HL-60/S4 treated with phorbol 12-myristate 13-acetate at 8.2 ng/mL for 4 days and 3 days (cell line): ENCODE data around the gene ASF1B.

Experiments used
- in situ Hi-C: fragments of 300-500 bp; cut with MboI; formaldehyde crosslinking; loops from 2 replicates; pipeline ENCODE4 v1.15.0; 2022; ENCODE audit warnings: low sequenced_read_pairs

The ASF1B gene

DNA sequence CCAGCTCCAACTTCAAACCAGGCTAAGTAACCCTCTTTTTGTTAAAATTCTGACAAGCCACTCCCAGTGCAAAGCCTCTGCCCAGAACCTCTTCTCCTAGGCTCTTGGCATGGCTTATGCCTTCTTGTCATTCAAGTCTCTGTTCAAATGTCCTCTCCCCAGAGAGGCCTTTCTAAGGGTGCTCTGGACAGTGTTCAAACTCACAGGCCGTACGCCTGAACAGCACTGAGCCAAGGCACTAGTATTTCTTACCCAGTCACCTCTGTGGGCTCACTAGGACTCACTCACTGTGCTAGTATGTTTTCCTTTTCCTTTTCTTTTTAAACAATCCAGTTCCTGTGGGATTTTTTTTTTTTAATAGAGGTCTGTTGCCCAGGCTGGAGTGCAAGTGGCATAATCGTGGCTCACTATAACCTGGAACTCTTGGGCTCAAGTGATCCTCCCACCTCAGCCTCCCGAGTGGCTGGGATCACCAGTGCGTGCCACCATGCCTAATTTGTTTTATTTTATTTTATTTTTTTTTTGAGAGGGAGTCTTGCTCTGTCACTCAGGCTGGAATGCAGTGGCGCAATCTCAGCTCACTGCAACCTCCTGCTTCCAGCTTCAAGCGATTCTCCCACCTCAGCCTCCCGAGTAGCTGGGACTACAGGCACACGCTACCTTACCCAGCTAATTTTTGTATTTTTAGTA, 2.3 kb upstream of the ASF1B start:
- in situ Hi-C loops = no loop called here

DNA sequence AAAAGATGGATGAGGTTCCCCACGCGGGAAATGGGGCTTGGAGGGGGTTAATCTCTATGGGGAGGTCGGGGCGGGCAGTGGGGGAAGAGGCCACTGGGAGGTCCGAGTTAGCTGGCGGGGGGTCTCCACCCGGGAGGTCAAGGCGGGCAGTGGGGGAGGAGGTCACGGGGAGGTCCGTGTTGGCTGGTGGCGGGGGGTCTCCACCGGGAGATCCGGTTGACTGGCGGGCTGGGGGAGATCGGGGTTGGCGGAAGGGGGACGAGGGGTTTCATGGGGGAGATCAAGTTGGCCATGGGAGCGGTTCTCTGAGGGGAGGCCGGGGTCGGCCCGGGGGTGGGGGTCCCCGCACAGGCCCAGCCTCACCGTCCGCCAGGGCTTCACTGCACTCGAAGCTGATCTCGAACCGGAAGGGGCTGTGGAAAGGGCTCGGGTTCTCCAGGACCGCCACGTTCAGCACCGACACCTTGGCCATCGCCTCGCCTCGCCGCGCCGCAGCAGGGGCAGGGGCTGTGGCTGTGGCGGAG, 342 bp downstream of the ASF1B start:
- in situ Hi-C loops = no loop called here

DNA sequence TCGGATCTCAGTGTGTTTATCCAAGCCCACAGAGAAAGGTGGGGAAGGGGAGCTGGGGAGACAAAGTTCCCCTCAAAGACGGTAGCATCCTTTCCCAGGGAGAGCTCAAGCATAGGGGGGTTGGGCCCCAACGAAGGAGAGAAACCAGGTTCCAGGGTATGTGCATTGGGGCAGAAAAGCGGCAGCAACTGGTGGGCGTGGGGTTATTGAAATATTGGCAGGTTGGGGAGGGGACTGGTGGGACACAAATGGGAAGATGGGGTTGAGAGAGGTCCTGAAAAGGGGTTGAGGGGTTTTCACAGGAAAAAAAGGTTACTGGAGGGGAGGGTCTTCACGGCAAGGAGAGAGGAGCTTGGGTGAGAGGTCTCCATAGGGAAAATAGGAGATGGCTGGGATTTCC, 1.0 kb downstream of the ASF1B start:
- in situ Hi-C loops = no loop called here

DNA sequence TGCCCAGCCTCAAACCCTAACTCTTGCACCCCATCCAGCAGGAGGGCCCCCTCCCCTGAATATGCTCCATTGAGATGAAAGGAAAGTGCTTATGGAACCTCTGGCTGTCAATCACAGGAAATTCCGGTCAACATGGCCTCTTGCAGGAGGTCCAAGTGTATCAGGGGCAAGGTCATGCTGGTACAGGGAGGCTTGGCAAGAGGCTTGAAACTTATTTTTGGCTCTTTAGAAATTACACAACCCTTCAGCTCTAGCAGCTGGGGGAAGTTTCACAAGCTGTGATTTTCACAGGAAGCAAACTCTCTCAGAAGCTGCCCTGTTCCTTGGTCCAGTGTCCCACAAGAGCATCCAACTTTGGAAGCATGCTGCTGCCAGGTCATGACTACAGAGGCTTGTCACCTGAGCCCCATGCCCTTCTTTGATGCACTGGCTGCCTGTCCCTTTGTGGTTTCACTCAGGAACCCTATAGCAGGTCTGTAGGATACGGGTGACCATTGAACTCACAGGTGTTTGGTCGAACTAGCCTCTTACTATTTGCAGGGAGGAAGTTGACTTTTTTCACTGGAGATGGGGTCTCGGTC, 8.4 kb downstream of the ASF1B start:
- in situ Hi-C loops = no loop called here

DNA sequence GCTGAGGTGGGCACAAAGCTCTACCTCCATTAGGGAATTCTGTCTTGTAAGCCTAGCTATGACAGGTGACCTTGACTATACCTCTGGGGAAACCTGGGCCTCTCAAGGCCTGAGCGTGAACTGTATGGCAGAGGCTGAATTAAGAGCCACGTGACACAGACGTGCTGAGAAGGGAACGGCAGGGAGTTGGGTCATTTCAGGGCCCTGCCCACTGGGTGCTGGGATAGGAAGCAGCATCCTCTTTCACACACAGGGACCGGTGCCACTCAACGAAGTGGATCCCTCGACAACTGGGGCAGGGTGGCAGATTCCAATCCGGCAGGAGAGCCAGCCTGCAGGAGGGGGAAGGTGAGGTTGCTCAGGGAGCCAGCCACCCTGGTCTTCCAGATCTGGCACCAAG, 9.2 kb downstream of the ASF1B start:
- in situ Hi-C loops = no loop called here

DNA sequence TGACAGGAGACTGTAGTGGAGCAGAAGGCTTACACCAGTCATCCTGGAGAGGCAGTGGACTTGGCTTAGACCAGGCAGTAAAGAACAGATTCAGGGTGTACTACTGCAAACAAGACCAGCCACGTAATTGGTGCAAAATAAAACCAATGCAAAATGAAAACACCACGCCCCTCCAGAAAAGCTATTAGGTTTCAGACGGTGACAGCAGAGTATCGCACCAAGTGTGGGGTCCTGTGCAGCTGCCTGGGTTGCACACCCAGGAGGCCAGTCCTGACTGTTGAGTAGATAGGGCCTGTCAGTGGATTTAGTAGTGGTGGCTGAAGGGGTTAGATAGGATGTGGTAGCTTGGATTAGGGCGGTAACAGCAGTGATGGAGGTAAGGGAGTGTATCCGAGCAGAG, 13.5 kb downstream of the ASF1B start:
- in situ Hi-C loops = no loop called here

DNA sequence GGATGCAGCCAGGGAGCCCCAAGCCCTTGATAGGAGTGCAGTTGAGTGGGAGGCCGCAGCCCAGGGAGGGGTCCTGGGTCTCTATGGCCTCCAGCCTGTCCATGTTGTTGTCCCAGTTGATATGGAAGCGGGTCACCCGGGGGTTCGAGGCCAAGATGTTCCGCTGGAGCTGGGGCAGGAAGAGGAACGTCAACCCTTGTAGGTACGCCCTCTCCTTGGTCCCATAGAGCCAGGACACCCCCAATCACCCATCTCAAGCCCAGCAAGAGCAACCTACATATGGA, 15.9 kb downstream of the ASF1B start:
- in situ Hi-C loops = no loop called here

DNA sequence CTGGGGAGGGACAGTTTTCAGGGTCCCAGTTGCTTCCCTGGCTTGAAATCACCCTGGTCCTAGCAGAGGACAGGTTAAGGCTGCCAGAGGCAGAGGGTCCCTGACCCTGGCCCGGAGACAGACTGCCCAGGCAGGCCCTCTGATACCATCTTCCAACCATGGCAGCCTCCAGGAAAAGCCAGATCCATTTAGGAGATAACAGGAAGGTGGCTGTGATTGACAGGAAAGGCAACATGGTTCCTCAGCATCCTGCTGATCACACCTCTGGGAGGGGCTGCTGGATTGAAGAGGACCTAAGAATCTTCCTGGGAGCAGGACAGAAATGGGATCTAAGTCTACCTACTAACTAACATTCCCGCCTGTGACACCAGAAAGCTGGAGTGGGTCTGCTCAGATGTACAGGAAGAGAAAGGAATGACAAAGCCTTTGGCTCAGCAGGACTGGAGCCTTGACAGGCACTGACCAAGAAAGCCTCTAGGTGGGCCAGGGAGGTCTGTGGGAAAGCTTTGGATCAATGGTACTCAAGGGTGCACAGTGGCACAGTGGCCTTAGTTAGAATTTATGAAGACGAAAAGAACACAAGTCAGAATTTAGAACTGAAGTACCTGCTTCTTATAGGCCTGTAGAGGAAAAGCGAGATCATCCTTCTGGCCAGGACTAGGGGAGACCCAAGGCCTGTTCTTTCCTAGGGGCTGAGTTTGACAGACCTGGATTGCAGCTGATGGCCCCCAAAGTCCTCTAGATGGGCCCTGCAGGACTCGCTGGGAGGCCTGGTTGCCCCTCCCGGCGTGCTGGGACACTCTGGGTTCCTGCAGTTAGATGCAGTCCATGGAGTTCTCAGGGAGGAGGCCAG, 16.5 kb downstream of the ASF1B start:
- in situ Hi-C loops = no loop called here

DNA sequence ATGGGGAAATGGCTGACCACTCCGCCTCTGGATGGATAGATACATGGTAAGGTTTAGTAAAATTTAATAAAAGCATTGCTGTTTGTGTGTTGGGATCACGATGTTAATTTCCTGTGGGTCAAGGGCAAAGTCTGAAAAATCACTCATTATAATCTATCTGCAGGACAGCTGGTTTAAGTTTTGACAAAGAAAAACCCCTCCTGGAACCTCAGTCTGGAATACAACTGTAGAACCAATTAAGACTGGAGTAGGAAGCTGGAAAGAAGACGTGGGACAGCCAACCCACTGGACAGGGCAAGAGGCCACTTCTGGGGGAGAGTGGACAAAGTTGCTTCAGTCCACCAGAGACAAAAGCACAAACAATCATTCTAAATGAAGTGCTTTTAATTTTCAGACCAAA, 17.2 kb downstream of the ASF1B start:
- in situ Hi-C loops = no loop called here

DNA sequence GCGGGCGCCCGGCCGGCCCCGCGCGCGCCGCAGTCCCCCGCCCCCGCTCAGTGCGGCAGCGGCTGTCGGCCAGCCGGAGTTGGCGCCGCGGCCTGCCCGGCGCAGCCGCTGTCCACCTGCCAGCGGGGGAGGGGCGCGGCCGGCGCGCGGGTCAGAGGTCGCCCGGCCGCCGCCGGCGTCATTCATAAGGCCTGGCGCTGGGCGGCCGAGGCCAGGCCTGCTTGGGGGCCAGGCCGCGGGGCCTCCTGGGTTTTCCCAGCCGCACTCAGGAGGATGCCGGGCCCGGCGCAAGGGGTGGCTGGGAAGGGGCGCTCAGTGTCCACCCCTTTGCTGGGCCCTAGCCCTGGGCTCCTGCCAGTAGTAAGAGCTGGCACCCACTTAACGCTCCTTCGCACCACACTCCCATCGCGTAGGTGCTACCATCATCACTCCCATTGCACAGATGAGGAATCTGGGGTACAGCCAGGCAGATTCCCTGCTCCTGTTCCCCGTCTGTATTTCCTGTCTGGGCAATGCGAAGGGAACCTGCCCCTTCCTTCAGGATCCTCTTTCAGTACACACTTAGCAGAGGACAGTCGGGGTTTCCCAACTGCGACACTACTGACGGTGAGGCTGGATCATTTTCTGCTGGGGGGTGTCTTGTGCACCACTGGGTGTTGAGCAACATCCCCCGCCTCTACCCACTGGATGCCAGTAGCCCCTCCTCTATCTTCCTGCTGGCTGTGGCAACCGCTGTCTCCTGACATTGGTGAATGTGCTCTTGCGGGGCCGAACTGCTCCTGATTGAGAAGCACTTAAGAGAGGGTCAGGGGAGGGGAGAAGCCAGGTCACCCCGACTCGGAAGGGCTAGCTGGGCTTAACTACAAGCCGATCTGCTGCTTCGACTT, 18.0 kb downstream of the ASF1B start:
- in situ Hi-C loops = no loop called here

DNA sequence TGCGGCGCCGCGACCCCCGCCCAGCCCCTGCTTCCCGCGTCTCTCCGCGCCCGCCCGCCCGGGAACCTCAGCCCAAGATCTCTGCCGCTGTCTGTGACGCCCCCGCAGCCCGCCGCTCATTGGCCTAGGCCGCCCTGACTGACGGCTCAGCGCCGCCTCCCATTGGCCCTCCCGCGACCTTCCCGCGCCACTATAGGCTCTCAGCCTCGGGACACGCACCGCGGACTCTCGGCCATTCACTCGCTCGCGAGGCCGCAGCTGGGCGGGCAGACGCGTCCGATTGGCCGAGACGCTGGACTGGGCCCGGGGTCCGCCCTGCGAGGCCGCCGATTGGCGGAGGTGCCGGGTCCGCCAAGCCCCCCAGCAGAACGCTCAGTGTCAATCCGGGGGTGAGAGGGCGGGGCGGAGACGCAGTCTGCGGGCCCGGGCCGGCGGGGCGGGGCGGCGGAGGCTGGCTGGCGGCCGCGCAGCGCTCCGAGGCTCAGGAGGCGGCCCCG, 18.7 kb downstream of the ASF1B start, which contains the start of gene PRKACA:
PRKACA (minus strand) TSS at position 95 of the 497 bp plus-strand sequence. CDS start 215 bp downstream, outside the sequence.
- in situ Hi-C loops = no loop called here

DNA sequence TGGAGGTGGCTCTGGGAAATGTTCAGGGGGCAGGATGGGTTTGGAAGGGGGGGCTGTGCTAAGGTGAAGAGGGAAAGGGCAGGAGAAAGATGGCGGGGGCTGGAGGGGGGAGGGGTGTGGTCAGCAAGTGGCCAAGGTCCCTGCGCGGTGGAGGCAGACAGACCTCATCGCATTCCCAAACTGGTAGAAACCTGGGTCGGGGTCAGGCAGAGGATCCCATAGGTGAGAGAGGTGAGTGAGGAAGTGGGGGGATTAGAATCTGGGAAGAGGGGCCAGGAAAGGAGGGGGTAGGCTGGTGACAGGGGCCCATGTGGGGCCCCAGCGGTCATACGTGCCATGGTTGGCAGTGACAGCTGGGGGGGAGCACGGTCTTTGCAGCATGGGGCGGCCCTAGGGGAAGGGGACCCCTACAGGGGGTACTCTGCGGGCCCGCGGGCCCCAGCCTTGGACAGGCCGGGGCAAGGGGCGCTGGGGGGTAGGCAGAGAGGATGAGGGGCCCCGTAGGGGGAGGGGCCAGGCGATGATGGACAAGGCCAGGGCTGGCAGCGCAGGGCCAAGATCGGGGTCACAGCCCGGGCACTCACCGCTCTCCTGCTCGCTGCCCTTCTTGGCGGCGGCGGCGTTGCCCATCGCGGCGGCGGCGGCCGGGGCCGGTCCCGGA, 19.3 kb downstream of the ASF1B start:
- in situ Hi-C loops = no loop called here

DNA sequence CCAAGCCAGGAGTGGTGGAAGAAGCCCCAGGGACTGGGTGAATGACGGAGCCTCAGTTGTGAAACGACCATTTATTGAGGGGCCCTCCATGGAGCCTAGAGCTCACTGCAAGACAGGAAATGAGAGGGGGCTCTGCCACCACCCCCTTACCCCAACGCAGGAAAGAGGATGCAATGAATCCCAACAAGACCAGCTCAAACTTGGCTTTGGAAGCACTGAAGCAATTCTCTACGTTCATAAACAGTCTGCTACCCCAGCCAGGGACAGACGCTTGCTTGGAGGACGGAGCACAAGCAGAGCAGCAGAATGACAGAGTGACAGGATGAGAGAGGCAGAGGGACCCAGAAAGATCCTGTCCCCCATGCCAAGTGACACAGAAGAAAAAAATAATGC, 19.9 kb downstream of the ASF1B start:
- in situ Hi-C loops = no loop called here

DNA sequence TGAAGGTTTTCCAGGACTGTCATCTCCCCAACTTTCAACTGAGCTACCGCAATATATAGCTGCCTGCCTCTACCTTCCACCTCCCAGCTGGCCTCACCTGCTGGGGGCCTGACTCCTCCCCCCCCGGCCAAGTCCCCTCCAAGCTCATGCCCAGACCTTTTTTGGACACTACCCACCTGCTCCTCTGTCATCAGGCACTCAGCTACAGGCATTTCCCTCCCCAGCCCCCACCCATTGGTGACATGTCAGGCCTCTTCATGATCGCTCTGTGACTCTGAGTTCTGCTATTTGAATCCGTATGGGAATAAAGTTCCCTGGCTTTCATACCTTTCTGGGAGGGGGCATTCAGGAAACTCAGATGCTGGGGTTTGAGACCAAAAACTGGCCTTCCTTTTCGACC, 20.6 kb downstream of the ASF1B start:
- in situ Hi-C loops = no loop called here

DNA sequence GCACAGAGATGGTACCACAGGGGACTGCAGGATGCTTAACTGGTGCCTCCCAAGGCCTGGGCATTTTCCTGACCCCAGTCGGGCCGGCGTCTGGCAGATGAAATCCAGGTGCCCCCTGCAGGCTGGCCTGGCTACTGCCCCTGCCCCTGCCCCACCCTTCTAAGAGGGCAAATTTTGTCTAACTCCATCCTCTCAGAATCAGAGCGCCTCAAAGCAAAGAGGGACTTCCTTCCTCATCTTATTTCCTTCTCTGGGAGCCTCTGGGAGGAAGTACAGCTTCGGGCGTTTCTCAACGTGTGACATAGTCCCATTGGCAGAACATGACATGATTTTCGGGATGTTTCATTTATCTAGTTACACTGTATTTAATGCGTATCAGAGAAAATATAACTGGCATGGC, 21.5 kb downstream of the ASF1B start:
- in situ Hi-C loops = no loop called here

DNA sequence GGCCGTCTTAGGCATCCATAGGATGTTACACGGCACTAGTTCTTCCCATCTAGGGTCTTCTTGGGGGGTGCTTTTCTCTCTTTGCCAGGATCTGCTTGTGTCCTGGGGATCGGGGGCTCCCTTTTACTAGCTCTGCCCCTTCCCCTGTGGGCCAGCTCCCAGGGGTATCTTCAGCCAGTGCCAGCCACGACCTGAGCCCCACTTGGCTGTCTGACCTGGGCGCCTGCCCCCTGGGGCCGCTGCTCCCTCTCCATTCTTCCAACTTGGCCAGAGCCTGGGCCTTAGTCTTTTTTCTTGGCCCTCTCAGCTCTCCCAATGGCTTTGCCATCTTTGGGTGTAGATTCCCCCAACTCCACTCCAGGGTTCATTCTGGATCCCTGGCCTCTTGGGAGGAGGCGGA, 21.9 kb downstream of the ASF1B start:
- in situ Hi-C loops = no loop called here

DNA sequence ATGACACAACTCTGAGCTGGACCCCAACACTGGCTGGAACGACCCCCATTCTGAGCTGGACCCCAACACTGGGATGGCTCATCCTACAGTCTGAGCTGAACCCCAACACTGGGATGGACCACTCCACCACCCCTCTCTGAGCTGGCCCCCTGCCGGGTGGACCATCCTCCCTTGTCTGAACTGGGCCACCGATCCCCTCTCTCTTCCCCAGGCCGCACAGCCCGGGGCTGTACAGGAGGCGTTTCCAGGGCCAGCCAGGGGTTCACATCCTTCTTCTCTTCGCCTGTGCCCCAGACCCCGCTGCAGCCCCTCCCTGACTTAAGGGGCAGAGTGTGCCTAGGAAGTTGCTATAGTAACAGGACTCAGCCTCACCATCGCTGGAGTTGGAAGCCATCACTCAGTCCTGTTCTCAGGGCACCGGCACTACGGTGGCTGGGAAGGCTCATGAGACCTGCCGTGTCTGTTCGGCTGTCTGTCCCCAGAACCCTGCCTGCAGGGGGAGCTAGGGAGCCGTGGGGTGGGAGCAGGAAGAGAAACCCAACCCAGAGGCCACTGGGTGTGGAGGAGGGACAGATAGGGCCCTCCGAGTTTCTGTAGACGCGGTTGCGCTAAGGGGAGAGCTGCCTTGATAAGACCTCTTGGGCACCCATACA, 22.5 kb downstream of the ASF1B start:
- in situ Hi-C loops = no loop called here

DNA sequence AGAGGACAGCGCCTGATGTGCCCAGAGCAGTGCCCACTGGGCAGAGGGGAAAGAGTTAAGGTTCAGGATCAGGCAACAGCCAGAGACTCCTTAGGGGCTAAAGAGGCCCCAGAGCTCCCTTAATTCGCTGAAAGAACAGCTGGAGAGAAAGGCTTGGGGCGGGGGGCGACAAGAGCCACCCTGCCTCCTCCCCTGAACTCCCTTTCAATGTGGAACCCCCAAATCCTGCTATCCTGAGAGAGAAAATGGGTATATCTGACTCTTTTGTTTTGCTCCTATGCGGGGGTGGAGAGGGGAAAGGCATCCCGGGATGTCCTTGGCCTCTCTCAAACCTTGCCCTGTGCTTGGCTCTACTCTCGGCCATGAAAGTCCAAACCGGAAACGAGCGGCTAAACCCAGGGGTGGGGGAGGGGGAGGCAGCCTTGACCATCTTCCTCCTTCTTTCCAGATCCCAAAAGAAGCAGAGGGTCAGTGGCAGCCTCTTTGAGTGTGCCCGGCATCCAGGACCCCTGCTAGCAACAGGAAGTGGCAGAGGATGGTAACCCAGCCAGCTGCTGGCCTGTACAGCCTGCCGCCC, 23.5 kb downstream of the ASF1B start:
- in situ Hi-C loops = no loop called here

DNA sequence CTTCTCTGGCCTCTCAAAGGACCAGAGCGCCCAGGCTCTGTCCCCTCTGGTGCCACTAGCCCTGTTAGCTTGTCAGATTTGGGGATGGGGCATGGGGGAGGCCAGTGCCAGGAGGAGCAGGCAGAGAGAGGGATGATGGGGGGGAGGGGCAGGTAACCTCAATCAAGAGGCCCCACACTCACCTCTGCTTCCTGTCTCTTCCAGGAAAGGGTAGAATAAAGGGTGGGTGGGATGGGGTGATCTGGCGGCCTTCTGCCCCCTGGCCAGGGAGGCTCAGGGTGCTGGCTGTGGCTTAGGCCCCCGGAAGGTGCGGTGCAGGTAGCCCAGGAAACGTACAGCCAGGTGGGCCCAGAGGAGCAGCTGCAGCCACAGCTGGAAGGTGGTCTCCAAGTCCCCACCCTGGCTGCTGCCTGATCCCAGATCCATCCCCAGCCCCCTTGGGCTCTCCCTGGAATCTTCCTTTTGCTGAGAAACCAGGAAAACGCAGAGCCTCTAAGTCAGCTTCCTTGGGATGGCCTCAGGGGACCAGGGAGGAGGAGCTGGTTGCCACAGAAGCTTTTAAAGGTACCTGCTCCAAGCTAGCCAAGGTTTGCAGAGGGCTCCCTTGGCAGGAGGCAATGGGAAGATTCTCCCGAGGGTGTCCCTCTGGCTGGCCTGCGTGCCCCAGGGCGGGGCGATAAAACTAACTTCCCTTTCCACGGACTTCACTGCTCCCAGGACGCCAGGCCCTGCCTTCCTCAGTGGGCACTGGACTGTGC, 24.2 kb downstream of the ASF1B start:
- in situ Hi-C loops = no loop called here
